BE2C (cell line): ENCODE measurements around the gene CTU1.

Experiments used
- DNase-seq: peaks from one replicate; pipeline ENCODE4 v3.0.0-alpha.2; 2020
- H3K27me3 ChIP-seq: fragments of 250-450 bp; sonication (Bioruptor Pico); 2 replicates; pipeline ENCODE4 v1.5.1; 2020; ENCODE audit warnings: mild to moderate bottlenecking
- H3K36me3 ChIP-seq: fragments of 250-450 bp; sonication (Bioruptor Pico); 2 replicates; pipeline ENCODE4 v1.5.1; 2020; ENCODE audit warnings: mild to moderate bottlenecking
- H3K4me1 ChIP-seq: fragments of 250-450 bp; sonication (Bioruptor Pico); 2 replicates; pipeline ENCODE4 v1.5.1; 2020
- H3K4me3 ChIP-seq: 2 replicates; pipeline ENCODE4 v1.5.1; 2011; ENCODE audit warnings: low read depth, low read length
- H3K9me3 ChIP-seq: fragments of 250-450 bp; sonication (Bioruptor Pico); 2 replicates; pipeline ENCODE4 v1.5.1; 2020
- CTCF ChIP-seq: IDR thresholded peaks from 2 replicates; pipeline ENCODE4 v1.5.1; 2012; ENCODE audit warnings: mild to moderate bottlenecking, low read depth, low read length

Gene CTU1

GRCh38 chr19:51098365-51099046, 9.7 kb downstream of the CTU1 start:
- H3K4me3 ChIP-seq: no peak overlapping the region
- no peak for DNase-seq
- no peaks in the 10 kb centered on the region for H3K4me1 ChIP-seq
- no peaks in the 10 kb centered on the region for H3K9me3 ChIP-seq
- TF ChIP-seq CTCF: no peak
- peaks cover 14% of the 10 kb centered on the region for H3K36me3 ChIP-seq
- H3K27me3 ChIP-seq: no peaks in the 10 kb centered on the region

- no peak for DNase-seq
- no peak for TF ChIP-seq CTCF
- H3K27me3 ChIP-seq: no peaks in the 10 kb centered on the region; the same call in 1 of the 2 replicates
- no peaks in the 10 kb centered on the region for H3K9me3 ChIP-seq
- H3K4me3 ChIP-seq: no peak overlapping the region
- no peaks in the 10 kb centered on the region for H3K4me1 ChIP-seq
- peaks cover 9% of the 10 kb centered on the region for H3K36me3 ChIP-seq
These were observed 10.4 kb downstream of the CTU1 start for GRCh38 chr19:51097796-51098195.

GRCh38 chr19:51097166-51097738, 11.0 kb downstream of the CTU1 start:
- TF ChIP-seq CTCF: peak; percentile 73
- DNase-seq: peak; percentile 75
- Histone ChIP-seq H3K27me3 (no peaks in the 10 kb centered on the region; the same call in 1 of the 2 replicates), H3K9me3 (no peaks in the 10 kb centered on the region), H3K4me1 (no peaks in the 10 kb centered on the region), H3K36me3 (peaks cover 4% of the 10 kb centered on the region), H3K4me3 (no peak overlapping the region)

- no peaks in the 10 kb centered on the region for H3K9me3 ChIP-seq
- no peak for DNase-seq
- no peaks in the 10 kb centered on the region; the same call in 1 of the 2 replicates for H3K27me3 ChIP-seq
- no peaks in the 10 kb centered on the region; the same call in none of the 2 replicates for H3K36me3 ChIP-seq
- peak; percentile 43 for TF ChIP-seq CTCF
- no peaks in the 10 kb centered on the region for H3K4me1 ChIP-seq
- no peak overlapping the region for H3K4me3 ChIP-seq
These were observed 11.6 kb downstream of the CTU1 start for GRCh38 chr19:51096473-51097165.

GRCh38 chr19:51094696-51095279, 13.4 kb downstream of the CTU1 start:
- Histone ChIP-seq H3K4me3 (no peak overlapping the region), H3K36me3 (no peaks in the 10 kb centered on the region; the same call in 1 of the 2 replicates), H3K4me1 (no peaks in the 10 kb centered on the region), H3K27me3 (no peaks in the 10 kb centered on the region; the same call in 1 of the 2 replicates), H3K9me3 (no peaks in the 10 kb centered on the region)
- peak; percentile 72 for TF ChIP-seq CTCF
- peak; percentile 63 for DNase-seq
